K562 (cell line): ENCODE measurements around the gene CEP41. TPM values are rescaled to one million over a fixed set of nuclear protein-coding genes. Genes with fewer than 3 reads are reported as not detected.

Experiments used
- CBX3 ChIP-seq, 2 experiments: IDR thresholded peaks; 1 replicate in 1 of 2; 2 replicates in 1 of 2; pipeline ENCODE4 v1.6.1; 2012; ENCODE audit warnings: inconsistent platforms in 2 of 2, low read length in 2 of 2, borderline replicate concordance in 1 of 2, control low read depth in 1 of 2
- DNMT1 ChIP-seq: fragments of 450-650 bp; IDR thresholded peaks from 2 replicates; pipeline ENCODE4 v1.6.1; 2016; ENCODE audit warnings: antibody characterized with exemption, mild to moderate bottlenecking
- JUNB ChIP-seq: fragments of 450-650 bp; formaldehyde crosslinking; conservative IDR thresholded peaks from 2 replicates; pipeline ENCODE4 v1.4.0; 2020; ENCODE audit warnings: mild to moderate bottlenecking
- MCM5 ChIP-seq: fragments of 450-650 bp; IDR thresholded peaks from 2 replicates; pipeline ENCODE4 v1.6.1; 2016; ENCODE audit warnings: low read depth
- NCOR1 ChIP-seq: fragments of 450-650 bp; IDR thresholded peaks from 2 replicates; pipeline ENCODE4 v1.6.1; 2016; ENCODE audit warnings: mild to moderate bottlenecking, moderate library complexity
- PRMT5 ChIP-seq: sonication (generic); formaldehyde crosslinking; IDR thresholded peaks from 2 replicates; pipeline ENCODE4 v1.5.0; 2020; ENCODE audit warnings: missing genetic modification reagents
- TAF9B ChIP-seq: fragments of 450-650 bp; IDR thresholded peaks from 2 replicates; pipeline ENCODE4 v1.6.1; 2018; ENCODE audit warnings: mild to moderate bottlenecking; ENCODE audit not compliant: partially characterized antibody
- XRCC4 ChIP-seq: IDR thresholded peaks from one replicate; pipeline ENCODE4 v1.6.1; 2011; ENCODE audit not compliant: insufficient read depth, insufficient read length; ENCODE audit errors: extremely low read depth
- YBX1 ChIP-seq: fragments of 450-650 bp; IDR thresholded peaks from 2 replicates; pipeline ENCODE4 v1.7.1; 2016; ENCODE audit warnings: mild to moderate bottlenecking
- ZBTB17 ChIP-seq: fragments of 450-650 bp; formaldehyde crosslinking; IDR thresholded peaks from 2 replicates; pipeline ENCODE4 v1.4.0; 2020; ENCODE audit warnings: mild to moderate bottlenecking
- ZNF184 ChIP-seq: sonication (generic); formaldehyde crosslinking; IDR thresholded peaks from 2 replicates; pipeline ENCODE4 v1.5.0; 2020; ENCODE audit warnings: missing genetic modification reagents
- ZNF707 ChIP-seq: fragments of 250-450 bp; sonication (Bioruptor Pico); conservative IDR thresholded peaks from 2 replicates; pipeline ENCODE4 v1.8.0; 2022; ENCODE audit warnings: inconsistent platforms, mild to moderate bottlenecking, moderate library complexity
- polyA plus RNA-seq, 8 experiments: library from polyadenylated mRNA; depleted of rRNA in 4 of 8; stranded (reverse) in 5 of 8; unstranded in 3 of 8; fragments of >200 nt; fragmentation: Nextera tagmentation in 2 of 8; fragmentation: Illumina TruSeq in 1 of 8; extraction: Ambion mirVana in 2 of 8; extraction: Trizol in 1 of 8; gene quantifications; 2 replicates each; pipeline versions ENCODE4 v1.2.1 to v1.2.3, GENCODE V29; 2011 to 2014; ENCODE audit warnings: inconsistent platforms in 1 of 8, missing spikeins in 1 of 8
- total RNA-seq, 7 experiments: library from RNA; depleted of rRNA in 6 of 7; stranded (reverse); fragments of >200 nt in 6 of 7; fragmentation: Illumina TruSeq in 2 of 7; extraction: Trizol in 2 of 7; gene quantifications; 2 replicates each; pipeline versions ENCODE4 v1.2.1 to v1.2.3, GENCODE V29; 2011 to 2021; ENCODE audit warnings: low replicate concordance in 1 of 7
- TF ChIP-seq, protein P1 (sequence below): fragments of 200-600 bp; sonication (generic); IDR thresholded peaks from one replicate; pipeline ENCODE4 v1.6.1; 2012; ENCODE audit warnings: mild to moderate bottlenecking, low read depth, low read length, inconsistent platforms
- TF ChIP-seq, protein P2 (sequence below), 3 experiments: IDR thresholded peaks in 2 of 3; conservative IDR thresholded peaks in 1 of 3; 2 replicates each; pipeline ENCODE4 v1.5.1; 2011 to 2012; ENCODE audit warnings: low read length in 3 of 3, mild to moderate bottlenecking in 3 of 3, control low read depth in 2 of 3, improper control_type of control experiment in 1 of 3, inconsistent platforms in 1 of 3, low read depth in 1 of 3, mixed read lengths in 1 of 3, moderate library complexity in 1 of 3; ENCODE audit not compliant: insufficient read depth in 2 of 3
- TF ChIP-seq, protein P3 (sequence below): sonication (generic); formaldehyde crosslinking; IDR thresholded peaks from 2 replicates; pipeline ENCODE4 v1.8.0; 2022; ENCODE audit warnings: mild to moderate bottlenecking, missing genetic modification reagents

CEP41 gene
- total and polyA plus RNA-seq, 9 of the 15 experiments (the other 6 are each of a cell fraction or from before 2014, with no cell fraction given) = 1.5 to 15.5 (median 6.4) TPM

DNA sequence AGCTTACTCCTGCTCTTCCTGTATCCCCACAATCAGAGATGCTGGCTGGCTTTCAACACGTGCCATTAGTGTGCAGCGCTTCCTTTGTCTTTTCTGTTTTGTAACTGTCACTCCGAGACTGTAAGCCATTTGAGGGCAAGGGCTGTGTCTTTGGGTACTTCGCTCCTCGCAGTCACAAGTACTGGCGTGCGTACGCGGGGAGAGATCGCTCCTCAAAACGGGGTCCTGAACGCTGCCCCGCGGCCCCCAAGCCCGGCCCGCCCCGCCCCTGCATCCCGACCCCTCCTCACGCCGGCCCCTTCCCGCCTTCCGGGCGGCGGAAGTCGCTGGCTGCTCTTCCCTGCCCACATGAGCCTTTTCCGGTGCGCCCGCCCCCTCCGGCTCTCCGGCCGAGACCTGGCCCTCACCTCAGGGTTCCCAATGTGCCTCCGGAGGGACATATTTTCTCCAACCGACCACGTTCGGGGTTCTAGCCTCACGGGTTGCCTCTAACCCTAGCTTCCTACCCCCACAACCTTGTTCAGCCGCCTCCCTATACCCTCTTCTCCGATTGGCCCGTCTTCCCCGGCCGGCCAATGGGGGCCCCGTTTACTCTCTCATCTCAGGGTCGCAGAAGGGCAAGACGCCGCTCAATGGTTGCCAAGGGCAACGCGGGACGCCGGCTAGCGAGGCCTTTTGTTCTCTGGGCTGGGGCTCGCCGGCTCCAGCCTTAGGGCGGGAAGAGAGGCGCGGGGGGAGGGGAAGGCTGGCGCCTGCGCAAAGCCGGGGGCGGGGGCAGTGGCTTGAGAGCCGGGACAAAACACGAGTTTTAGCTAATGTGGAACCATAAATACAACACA is at the start of gene CEP41 (continued):
- TF ChIP-seq, protein P1, sequence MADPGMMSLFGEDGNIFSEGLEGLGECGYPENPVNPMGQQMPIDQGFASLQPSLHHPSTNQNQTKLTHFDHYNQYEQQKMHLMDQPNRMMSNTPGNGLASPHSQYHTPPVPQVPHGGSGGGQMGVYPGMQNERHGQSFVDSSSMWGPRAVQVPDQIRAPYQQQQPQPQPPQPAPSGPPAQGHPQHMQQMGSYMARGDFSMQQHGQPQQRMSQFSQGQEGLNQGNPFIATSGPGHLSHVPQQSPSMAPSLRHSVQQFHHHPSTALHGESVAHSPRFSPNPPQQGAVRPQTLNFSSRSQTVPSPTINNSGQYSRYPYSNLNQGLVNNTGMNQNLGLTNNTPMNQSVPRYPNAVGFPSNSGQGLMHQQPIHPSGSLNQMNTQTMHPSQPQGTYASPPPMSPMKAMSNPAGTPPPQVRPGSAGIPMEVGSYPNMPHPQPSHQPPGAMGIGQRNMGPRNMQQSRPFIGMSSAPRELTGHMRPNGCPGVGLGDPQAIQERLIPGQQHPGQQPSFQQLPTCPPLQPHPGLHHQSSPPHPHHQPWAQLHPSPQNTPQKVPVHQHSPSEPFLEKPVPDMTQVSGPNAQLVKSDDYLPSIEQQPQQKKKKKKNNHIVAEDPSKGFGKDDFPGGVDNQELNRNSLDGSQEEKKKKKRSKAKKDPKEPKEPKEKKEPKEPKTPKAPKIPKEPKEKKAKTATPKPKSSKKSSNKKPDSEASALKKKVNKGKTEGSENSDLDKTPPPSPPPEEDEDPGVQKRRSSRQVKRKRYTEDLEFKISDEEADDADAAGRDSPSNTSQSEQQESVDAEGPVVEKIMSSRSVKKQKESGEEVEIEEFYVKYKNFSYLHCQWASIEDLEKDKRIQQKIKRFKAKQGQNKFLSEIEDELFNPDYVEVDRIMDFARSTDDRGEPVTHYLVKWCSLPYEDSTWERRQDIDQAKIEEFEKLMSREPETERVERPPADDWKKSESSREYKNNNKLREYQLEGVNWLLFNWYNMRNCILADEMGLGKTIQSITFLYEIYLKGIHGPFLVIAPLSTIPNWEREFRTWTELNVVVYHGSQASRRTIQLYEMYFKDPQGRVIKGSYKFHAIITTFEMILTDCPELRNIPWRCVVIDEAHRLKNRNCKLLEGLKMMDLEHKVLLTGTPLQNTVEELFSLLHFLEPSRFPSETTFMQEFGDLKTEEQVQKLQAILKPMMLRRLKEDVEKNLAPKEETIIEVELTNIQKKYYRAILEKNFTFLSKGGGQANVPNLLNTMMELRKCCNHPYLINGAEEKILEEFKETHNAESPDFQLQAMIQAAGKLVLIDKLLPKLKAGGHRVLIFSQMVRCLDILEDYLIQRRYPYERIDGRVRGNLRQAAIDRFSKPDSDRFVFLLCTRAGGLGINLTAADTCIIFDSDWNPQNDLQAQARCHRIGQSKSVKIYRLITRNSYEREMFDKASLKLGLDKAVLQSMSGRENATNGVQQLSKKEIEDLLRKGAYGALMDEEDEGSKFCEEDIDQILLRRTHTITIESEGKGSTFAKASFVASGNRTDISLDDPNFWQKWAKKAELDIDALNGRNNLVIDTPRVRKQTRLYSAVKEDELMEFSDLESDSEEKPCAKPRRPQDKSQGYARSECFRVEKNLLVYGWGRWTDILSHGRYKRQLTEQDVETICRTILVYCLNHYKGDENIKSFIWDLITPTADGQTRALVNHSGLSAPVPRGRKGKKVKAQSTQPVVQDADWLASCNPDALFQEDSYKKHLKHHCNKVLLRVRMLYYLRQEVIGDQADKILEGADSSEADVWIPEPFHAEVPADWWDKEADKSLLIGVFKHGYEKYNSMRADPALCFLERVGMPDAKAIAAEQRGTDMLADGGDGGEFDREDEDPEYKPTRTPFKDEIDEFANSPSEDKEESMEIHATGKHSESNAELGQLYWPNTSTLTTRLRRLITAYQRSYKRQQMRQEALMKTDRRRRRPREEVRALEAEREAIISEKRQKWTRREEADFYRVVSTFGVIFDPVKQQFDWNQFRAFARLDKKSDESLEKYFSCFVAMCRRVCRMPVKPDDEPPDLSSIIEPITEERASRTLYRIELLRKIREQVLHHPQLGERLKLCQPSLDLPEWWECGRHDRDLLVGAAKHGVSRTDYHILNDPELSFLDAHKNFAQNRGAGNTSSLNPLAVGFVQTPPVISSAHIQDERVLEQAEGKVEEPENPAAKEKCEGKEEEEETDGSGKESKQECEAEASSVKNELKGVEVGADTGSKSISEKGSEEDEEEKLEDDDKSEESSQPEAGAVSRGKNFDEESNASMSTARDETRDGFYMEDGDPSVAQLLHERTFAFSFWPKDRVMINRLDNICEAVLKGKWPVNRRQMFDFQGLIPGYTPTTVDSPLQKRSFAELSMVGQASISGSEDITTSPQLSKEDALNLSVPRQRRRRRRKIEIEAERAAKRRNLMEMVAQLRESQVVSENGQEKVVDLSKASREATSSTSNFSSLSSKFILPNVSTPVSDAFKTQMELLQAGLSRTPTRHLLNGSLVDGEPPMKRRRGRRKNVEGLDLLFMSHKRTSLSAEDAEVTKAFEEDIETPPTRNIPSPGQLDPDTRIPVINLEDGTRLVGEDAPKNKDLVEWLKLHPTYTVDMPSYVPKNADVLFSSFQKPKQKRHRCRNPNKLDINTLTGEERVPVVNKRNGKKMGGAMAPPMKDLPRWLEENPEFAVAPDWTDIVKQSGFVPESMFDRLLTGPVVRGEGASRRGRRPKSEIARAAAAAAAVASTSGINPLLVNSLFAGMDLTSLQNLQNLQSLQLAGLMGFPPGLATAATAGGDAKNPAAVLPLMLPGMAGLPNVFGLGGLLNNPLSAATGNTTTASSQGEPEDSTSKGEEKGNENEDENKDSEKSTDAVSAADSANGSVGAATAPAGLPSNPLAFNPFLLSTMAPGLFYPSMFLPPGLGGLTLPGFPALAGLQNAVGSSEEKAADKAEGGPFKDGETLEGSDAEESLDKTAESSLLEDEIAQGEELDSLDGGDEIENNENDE = no peak
- TF ChIP-seq ZBTB17 (CRISPR knock-in tag) (no peak), DNMT1 (no peak), XRCC4 (no peak), JUNB (no peak), YBX1 (no peak), ZNF707 (CRISPR knock-in tag) (no peak), ZNF184 (CRISPR knock-in tag) (no peak), TAF9B (no peak), PRMT5 (CRISPR knock-in tag) (no peak), NCOR1 (no peak), CBX3 (IDR thresholded peaks at IDR 0.05; ENCODE audit: borderline replicate concordance in 1 of 2, low read length in 2 of 2) (peak in 1 of 2 experiments; percentile 80; a peak in 2 of 3 replicates), MCM5 (no peak)
- TF ChIP-seq, protein P2, sequence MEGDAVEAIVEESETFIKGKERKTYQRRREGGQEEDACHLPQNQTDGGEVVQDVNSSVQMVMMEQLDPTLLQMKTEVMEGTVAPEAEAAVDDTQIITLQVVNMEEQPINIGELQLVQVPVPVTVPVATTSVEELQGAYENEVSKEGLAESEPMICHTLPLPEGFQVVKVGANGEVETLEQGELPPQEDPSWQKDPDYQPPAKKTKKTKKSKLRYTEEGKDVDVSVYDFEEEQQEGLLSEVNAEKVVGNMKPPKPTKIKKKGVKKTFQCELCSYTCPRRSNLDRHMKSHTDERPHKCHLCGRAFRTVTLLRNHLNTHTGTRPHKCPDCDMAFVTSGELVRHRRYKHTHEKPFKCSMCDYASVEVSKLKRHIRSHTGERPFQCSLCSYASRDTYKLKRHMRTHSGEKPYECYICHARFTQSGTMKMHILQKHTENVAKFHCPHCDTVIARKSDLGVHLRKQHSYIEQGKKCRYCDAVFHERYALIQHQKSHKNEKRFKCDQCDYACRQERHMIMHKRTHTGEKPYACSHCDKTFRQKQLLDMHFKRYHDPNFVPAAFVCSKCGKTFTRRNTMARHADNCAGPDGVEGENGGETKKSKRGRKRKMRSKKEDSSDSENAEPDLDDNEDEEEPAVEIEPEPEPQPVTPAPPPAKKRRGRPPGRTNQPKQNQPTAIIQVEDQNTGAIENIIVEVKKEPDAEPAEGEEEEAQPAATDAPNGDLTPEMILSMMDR (IDR thresholded peaks at IDR 0.05 in 2 of 3, conservative IDR thresholded peaks at IDR 0.05 in 1 of 3; ENCODE audit: insufficient read depth in 2 of 3, low read depth in 1 of 3, low read length in 3 of 3) = no peak
- TF ChIP-seq, protein P3, sequence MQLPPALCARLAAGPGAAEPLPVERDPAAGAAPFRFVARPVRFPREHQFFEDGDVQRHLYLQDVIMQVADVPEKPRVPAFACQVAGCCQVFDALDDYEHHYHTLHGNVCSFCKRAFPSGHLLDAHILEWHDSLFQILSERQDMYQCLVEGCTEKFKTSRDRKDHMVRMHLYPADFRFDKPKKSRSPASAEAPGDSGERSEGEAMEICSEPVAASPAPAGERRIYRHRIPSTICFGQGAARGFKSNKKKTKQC (CRISPR knock-in tag) = no peak
